Astrocyte (in vitro differentiated cells and primary cell): ENCODE results near the gene RRP1. TPM values are rescaled to one million over a fixed set of nuclear protein-coding genes. Genes with fewer than 3 reads are reported as not detected.
"Not testable (repeated sequence)": the region's sequence is repeated elsewhere in the genome, so short reads cannot be mapped to it uniquely, and the experiment has no call there.

Experiments
- DNase-seq: peaks from one replicate; pipeline ENCODE4 v3.0.0-alpha.2; 2010; ENCODE audit warnings: low read depth
- FAIRE-seq: peaks from 2 replicates; lab custom pipeline; 2011; peaks lifted over from hg19 to GRCh38; lab: Jason Lieb, UNC
- H2AFZ ChIP-seq: 2 replicates; pipeline ENCODE4 v1.6.0; 2012; ENCODE audit warnings: low read depth, low read length, inconsistent platforms
- H3K27ac ChIP-seq: 2 replicates; pipeline ENCODE4 v1.5.1; 2011; ENCODE audit warnings: low read depth, low read length, inconsistent platforms
- H3K27me3 ChIP-seq: 2 replicates; pipeline ENCODE4 v1.6.0; 2011; ENCODE audit warnings: low read length, inconsistent platforms; ENCODE audit not compliant: insufficient read depth
- H3K36me3 ChIP-seq: 2 replicates; pipeline ENCODE4 v1.5.1; 2011; ENCODE audit warnings: low read length, inconsistent platforms; ENCODE audit not compliant: insufficient read depth
- H3K4me1 ChIP-seq: 2 replicates; pipeline ENCODE4 v1.5.1; 2011; ENCODE audit warnings: low read length, inconsistent platforms; ENCODE audit not compliant: insufficient read depth
- H3K4me2 ChIP-seq: 2 replicates; pipeline ENCODE4 v1.6.0; 2012; ENCODE audit warnings: low read length, inconsistent platforms
- H3K4me3 ChIP-seq: 2 replicates; pipeline ENCODE4 v1.5.1; 2011; ENCODE audit warnings: low read depth, mild to moderate bottlenecking, low read length, inconsistent platforms; ENCODE audit not compliant: insufficient read depth
- H3K79me2 ChIP-seq: 2 replicates; pipeline ENCODE4 v1.6.0; 2012; ENCODE audit warnings: mild to moderate bottlenecking, low read length, inconsistent platforms; ENCODE audit not compliant: insufficient read depth
- H3K9ac ChIP-seq: 2 replicates; pipeline ENCODE4 v1.6.0; 2012; ENCODE audit warnings: mild to moderate bottlenecking, low read length, inconsistent platforms
- H3K9me3 ChIP-seq: 2 replicates; pipeline ENCODE4 v1.5.1; 2012; ENCODE audit warnings: low read depth, mild to moderate bottlenecking, low read length, inconsistent platforms; ENCODE audit not compliant: insufficient read depth
- H4K20me1 ChIP-seq: 2 replicates; pipeline ENCODE4 v1.6.0; 2012; ENCODE audit warnings: low read length, inconsistent platforms; ENCODE audit not compliant: insufficient read depth
- H3K27ac Mint-ChIP-seq: one replicate; pipeline ENCODE4 v1.8.0; 2021; ENCODE audit warnings: mild to moderate bottlenecking, mixed read lengths; ENCODE audit not compliant: unreplicated experiment
- H3K27me3 Mint-ChIP-seq: one replicate; pipeline ENCODE4 v1.8.0; 2021; ENCODE audit warnings: low read depth, mixed read lengths; ENCODE audit not compliant: unreplicated experiment
- H3K36me3 Mint-ChIP-seq: one replicate; pipeline ENCODE4 v1.8.0; 2021; ENCODE audit warnings: low read depth, mixed read lengths; ENCODE audit not compliant: unreplicated experiment
- H3K4me1 Mint-ChIP-seq: one replicate; pipeline ENCODE4 v1.8.0; 2021; ENCODE audit warnings: low read depth, mixed read lengths; ENCODE audit not compliant: unreplicated experiment
- H3K4me3 Mint-ChIP-seq: one replicate; pipeline ENCODE4 v1.8.0; 2021; ENCODE audit warnings: mild to moderate bottlenecking, moderate library complexity, mixed read lengths; ENCODE audit not compliant: unreplicated experiment
- H3K9me3 Mint-ChIP-seq: one replicate; pipeline ENCODE4 v1.8.0; 2021; ENCODE audit warnings: mild to moderate bottlenecking, mixed read lengths; ENCODE audit not compliant: unreplicated experiment
- EZH2 ChIP-seq: IDR thresholded peaks from 2 replicates; pipeline ENCODE4 v1.6.1; 2012; ENCODE audit warnings: mild to moderate bottlenecking, low read length, inconsistent platforms; ENCODE audit not compliant: insufficient read depth
- total RNA-seq: library from RNA; stranded (reverse); gene quantifications from 2 replicates; pipeline ENCODE4 v1.2.1, GENCODE V29; 2021
- TF ChIP-seq, protein P1 (sequence below): IDR thresholded peaks from 2 replicates; pipeline ENCODE4 v1.5.1; 2011; ENCODE audit warnings: low read depth, mild to moderate bottlenecking, inconsistent platforms, low read length, moderate library complexity; ENCODE audit not compliant: insufficient read depth

The RRP1 gene
- total RNA-seq, 1 donor from 2014 or later = 24.9 TPM

DNA sequence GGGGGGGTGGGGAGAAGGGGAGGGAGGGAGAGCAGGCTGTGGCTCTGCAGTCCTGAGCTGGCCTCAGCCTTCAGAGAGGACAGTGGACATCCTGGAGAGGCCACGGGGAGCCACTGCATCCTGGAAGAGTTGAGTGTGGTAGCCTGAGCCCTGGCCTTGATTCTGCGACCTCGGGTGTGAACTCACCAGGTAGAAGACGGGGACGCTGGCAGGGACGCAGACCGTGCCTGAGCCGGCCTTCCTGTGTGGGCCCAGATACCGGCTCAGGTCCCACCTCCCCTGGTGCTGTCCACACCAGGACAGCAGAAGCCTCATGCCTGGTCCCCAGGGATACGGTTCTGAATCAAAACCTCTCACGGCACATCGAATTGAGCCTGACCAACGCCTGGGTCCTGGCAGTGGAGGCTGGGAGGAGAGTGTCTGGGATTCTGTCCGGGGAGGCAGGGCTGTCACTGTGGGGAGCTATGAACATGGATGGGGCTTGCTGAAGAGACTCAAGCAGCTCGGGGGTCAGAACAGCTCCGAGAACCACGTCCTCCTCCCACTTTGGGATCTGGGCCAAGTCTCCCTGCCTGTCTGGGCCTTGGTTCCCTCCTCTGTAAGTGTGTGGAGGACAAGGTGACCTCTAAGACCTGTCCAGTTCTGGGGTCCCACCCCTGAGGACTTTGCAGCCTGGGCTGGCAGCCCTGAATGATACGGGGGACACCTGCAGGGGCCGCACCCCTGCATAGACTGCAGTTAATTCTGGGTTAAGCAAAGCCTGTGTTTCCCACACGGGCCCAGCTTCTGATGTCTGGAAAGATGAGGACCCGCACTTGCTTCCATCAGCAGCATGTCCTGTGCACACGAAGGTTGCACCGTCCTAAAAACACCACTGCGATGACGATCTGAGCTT lies 30.4 kb downstream of the RRP1 start:
- Mint-ChIP-seq H3K27me3 (peaks cover 5% of the 10 kb centered on the region), H3K9me3 (peaks cover 7% of the 10 kb centered on the region), H3K4me1 (peaks cover 4% of the 10 kb centered on the region), H3K4me3 (no peak overlapping the region), H3K36me3 (peaks cover 8% of the 10 kb centered on the region), H3K27ac (no peak overlapping the region)
- H3K27ac ChIP-seq = no peak overlapping the region
- DNase-seq (no peak), FAIRE-seq (no peak)
- TF ChIP-seq, protein P1, sequence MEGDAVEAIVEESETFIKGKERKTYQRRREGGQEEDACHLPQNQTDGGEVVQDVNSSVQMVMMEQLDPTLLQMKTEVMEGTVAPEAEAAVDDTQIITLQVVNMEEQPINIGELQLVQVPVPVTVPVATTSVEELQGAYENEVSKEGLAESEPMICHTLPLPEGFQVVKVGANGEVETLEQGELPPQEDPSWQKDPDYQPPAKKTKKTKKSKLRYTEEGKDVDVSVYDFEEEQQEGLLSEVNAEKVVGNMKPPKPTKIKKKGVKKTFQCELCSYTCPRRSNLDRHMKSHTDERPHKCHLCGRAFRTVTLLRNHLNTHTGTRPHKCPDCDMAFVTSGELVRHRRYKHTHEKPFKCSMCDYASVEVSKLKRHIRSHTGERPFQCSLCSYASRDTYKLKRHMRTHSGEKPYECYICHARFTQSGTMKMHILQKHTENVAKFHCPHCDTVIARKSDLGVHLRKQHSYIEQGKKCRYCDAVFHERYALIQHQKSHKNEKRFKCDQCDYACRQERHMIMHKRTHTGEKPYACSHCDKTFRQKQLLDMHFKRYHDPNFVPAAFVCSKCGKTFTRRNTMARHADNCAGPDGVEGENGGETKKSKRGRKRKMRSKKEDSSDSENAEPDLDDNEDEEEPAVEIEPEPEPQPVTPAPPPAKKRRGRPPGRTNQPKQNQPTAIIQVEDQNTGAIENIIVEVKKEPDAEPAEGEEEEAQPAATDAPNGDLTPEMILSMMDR = no peak
- TF ChIP-seq EZH2 = no peak
- no peaks in the 10 kb centered on the region for H3K36me3 ChIP-seq
- no peaks in the 10 kb centered on the region for H3K27me3 ChIP-seq
- no peak overlapping the region for H3K9ac ChIP-seq
- no peaks in the 10 kb centered on the region for H3K79me2 ChIP-seq
- no peak overlapping the region for H2AFZ ChIP-seq
- H3K9me3 ChIP-seq = peaks cover 4% of the 10 kb centered on the region
- H3K4me1 ChIP-seq = peaks cover 2% of the 10 kb centered on the region
- H3K4me2 ChIP-seq = no peak overlapping the region
- H3K4me3 ChIP-seq = no peak overlapping the region
- H4K20me1 ChIP-seq = no peaks in the 10 kb centered on the region

DNA sequence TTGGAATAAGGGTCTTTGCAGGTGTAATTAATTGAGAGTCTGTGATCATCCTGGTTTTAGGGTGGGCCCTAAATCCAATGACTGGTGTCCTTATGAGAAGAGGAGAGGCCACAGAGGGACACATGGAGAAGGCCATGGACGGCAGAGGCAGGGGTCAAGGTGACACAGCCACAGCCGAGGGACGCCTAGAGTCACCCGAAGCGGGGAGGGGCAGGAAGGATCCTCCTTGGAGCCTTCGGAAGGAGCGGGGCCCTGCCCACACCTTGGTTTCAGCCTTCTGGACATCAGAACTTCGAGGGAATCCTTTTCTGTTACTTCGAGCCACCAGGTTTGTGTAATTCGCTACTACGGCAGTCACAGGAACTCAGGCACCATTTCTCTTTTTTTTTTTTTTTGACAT lies 31.1 kb downstream of the RRP1 start:
- H3K27me3 ChIP-seq = no peaks in the 10 kb centered on the region

DNA sequence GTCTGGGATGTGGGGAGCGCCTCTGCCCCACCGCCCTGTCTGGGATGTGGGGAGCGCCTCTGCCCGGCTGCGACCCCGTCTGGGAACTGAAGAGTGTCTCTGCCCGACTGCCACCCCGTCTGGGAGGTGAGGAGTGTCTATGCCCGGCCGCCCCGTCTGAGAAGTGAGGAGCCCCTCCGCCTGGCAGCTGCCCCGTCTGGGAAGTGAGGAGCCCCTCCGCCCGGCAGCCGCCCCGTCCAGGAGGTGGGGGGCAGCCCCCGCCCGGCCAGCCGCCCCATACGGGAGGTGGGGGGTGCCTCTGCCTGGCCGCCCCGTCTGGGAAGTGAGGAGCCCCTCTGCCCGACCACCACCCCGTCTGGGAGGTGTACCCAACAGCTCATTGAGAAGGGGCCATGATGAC lies 32.8 kb downstream of the RRP1 start:
- not testable (repeated sequence) for FAIRE-seq, H3K4me1 Mint-ChIP-seq

More for the DNA sequence above, 31.1 kb downstream of the RRP1 start:
- no peaks in the 10 kb centered on the region for H4K20me1 ChIP-seq
- H3K9ac ChIP-seq = no peak overlapping the region
- no peaks in the 10 kb centered on the region for H3K79me2 ChIP-seq
- peaks cover 4% of the 10 kb centered on the region for H3K9me3 ChIP-seq
- H3K36me3 Mint-ChIP-seq = peaks cover 8% of the 10 kb centered on the region
- no peak overlapping the region for H3K4me3 Mint-ChIP-seq
- no peak overlapping the region for H3K27ac Mint-ChIP-seq
- no peak overlapping the region for H3K4me3 ChIP-seq
- no peak overlapping the region for H3K4me2 ChIP-seq
- H3K36me3 ChIP-seq = no peaks in the 10 kb centered on the region
- no peak overlapping the region for H2AFZ ChIP-seq
- TF ChIP-seq, protein P1 = no peak
- TF ChIP-seq EZH2 = no peak
- peaks cover 5% of the 10 kb centered on the region for H3K4me1 Mint-ChIP-seq
- peaks cover 4% of the 10 kb centered on the region for H3K27me3 Mint-ChIP-seq
- peaks cover 7% of the 10 kb centered on the region for H3K9me3 Mint-ChIP-seq
- peaks cover 6% of the 10 kb centered on the region for H3K4me1 ChIP-seq
- DNase-seq (no peak), FAIRE-seq (no peak)
- no peak overlapping the region for H3K27ac ChIP-seq

DNA sequence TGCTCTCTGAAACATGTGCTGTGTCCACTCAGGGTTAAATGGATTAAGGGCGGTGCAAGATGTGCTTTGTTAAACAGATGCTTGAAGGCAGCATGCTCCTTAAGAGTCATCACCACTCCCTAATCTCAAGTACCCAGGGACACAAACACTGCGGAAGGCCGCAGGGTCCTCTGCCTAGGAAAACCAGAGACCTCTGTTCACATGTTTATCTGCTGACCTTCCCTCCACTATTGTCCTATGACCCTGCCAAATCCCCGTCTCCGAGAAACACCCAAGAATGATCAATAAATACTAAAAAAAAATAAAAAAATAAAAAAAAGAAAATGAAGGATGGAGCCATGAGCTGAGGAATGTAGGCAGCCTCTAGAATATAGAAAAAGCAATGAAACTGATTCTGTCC lies 33.4 kb downstream of the RRP1 start:
- not testable (repeated sequence) for H3K4me1 ChIP-seq, H2AFZ ChIP-seq, H3K27me3 Mint-ChIP-seq, FAIRE-seq, H3K27ac ChIP-seq, H3K36me3 Mint-ChIP-seq, H3K79me2 ChIP-seq, H3K4me3 ChIP-seq, H3K36me3 ChIP-seq, H3K4me2 ChIP-seq, H4K20me1 ChIP-seq, H3K27me3 ChIP-seq, H3K4me3 Mint-ChIP-seq, H3K9me3 ChIP-seq, DNase-seq, H3K4me1 Mint-ChIP-seq, H3K27ac Mint-ChIP-seq, H3K9me3 Mint-ChIP-seq, H3K9ac ChIP-seq

More for the DNA sequence above, 32.8 kb downstream of the RRP1 start:
- H3K27me3 Mint-ChIP-seq, H2AFZ ChIP-seq, H3K36me3 Mint-ChIP-seq, DNase-seq, H3K9me3 Mint-ChIP-seq, H3K9ac ChIP-seq, H3K4me1 ChIP-seq, H3K27me3 ChIP-seq, H4K20me1 ChIP-seq, H3K27ac ChIP-seq, H3K4me3 ChIP-seq, H3K36me3 ChIP-seq, H3K9me3 ChIP-seq, H3K27ac Mint-ChIP-seq, H3K4me2 ChIP-seq, H3K79me2 ChIP-seq, H3K4me3 Mint-ChIP-seq: not testable (repeated sequence)
